H9 (cell line): ENCODE results near the gene ZDHHC12. TPM values are rescaled to one million over a fixed set of nuclear protein-coding genes. Genes with fewer than 3 reads are reported as not detected.

ENCODE experiments used
- DNase-seq: peaks from one replicate; pipeline ENCODE4 v3.0.0-alpha.2; 2017
- H2AFZ ChIP-seq: one replicate; pipeline ENCODE4 v1.6.1; 2013; ENCODE audit warnings: mild to moderate bottlenecking, low read length, control low read depth, moderate library complexity
- H2AK5ac ChIP-seq: 2 replicates; pipeline ENCODE4 v1.6.1; 2013; ENCODE audit warnings: low read length, control low read depth, mixed read lengths; ENCODE audit not compliant: insufficient read length
- H2BK120ac ChIP-seq: one replicate; pipeline ENCODE4 v1.6.1; 2013; ENCODE audit warnings: low read depth, mild to moderate bottlenecking, low read length, control low read depth, inconsistent platforms; ENCODE audit not compliant: poor library complexity, severe bottlenecking
- H2BK12ac ChIP-seq: 2 replicates; pipeline ENCODE4 v1.6.1; 2013; ENCODE audit warnings: low read length, control low read depth, mixed read lengths, low read depth; ENCODE audit not compliant: insufficient read length
- H2BK15ac ChIP-seq: 2 replicates; pipeline ENCODE4 v1.6.1; 2013; ENCODE audit warnings: low read depth, low read length, control low read depth
- H2BK20ac ChIP-seq: one replicate; pipeline ENCODE4 v1.6.1; 2013; ENCODE audit warnings: low read depth, mild to moderate bottlenecking, low read length, control low read depth, inconsistent platforms; ENCODE audit not compliant: poor library complexity, severe bottlenecking
- H2BK5ac ChIP-seq: 2 replicates; pipeline ENCODE4 v1.6.1; 2013; ENCODE audit warnings: low read length, control low read depth, mixed read lengths; ENCODE audit not compliant: insufficient read length
- H3K14ac ChIP-seq: 2 replicates; pipeline ENCODE4 v1.6.1; 2013; ENCODE audit warnings: low read length, control low read depth; ENCODE audit not compliant: insufficient read depth
- H3K18ac ChIP-seq: 2 replicates; pipeline ENCODE4 v1.6.1; 2013; ENCODE audit warnings: low read depth, mild to moderate bottlenecking, mixed read lengths, low read length, control low read depth; ENCODE audit not compliant: insufficient read length
- H3K23ac ChIP-seq: 2 replicates; pipeline ENCODE4 v1.6.1; 2013; ENCODE audit warnings: low read length, control low read depth, mixed read lengths, low read depth; ENCODE audit not compliant: insufficient read length
- H3K23me2 ChIP-seq: 2 replicates; pipeline ENCODE4 v1.6.1; 2013; ENCODE audit warnings: low read depth, mild to moderate bottlenecking, mixed read lengths, low read length, control low read depth; ENCODE audit not compliant: insufficient read length, poor library complexity, severe bottlenecking
- H3K27ac ChIP-seq: 2 replicates; pipeline ENCODE4 v1.5.1; 2013; ENCODE audit warnings: low read length, control low read depth, mixed read lengths, low read depth; ENCODE audit not compliant: insufficient read length
- H3K27me3 ChIP-seq: 2 replicates; pipeline ENCODE4 v1.6.1; 2013; ENCODE audit warnings: low read length, control low read depth, inconsistent platforms; ENCODE audit not compliant: insufficient read depth
- H3K4ac ChIP-seq: 2 replicates; pipeline ENCODE4 v1.6.1; 2013; ENCODE audit warnings: low read depth, mild to moderate bottlenecking, control low read depth, inconsistent platforms, low read length, moderate library complexity
- H3K4me1 ChIP-seq: 2 replicates; pipeline ENCODE4 v1.6.1; 2013; ENCODE audit warnings: low read length, control low read depth, inconsistent platforms; ENCODE audit not compliant: insufficient read depth
- H3K4me2 ChIP-seq: 2 replicates; pipeline ENCODE4 v1.6.1; 2013; ENCODE audit warnings: low read length, control low read depth, mixed read lengths; ENCODE audit not compliant: insufficient read length, insufficient read depth
- H3K56ac ChIP-seq: 2 replicates; pipeline ENCODE4 v1.6.1; 2013; ENCODE audit warnings: low read depth, mild to moderate bottlenecking, mixed read lengths, low read length, control low read depth; ENCODE audit not compliant: insufficient read length
- H3K79me1 ChIP-seq: 2 replicates; pipeline ENCODE4 v1.6.1; 2013; ENCODE audit warnings: low read depth, mild to moderate bottlenecking, moderate library complexity, low read length, control low read depth, inconsistent platforms; ENCODE audit not compliant: insufficient read depth, poor library complexity, severe bottlenecking
- H3K79me2 ChIP-seq: 2 replicates; pipeline ENCODE4 v1.6.1; 2013; ENCODE audit warnings: low read length, control low read depth, inconsistent platforms; ENCODE audit not compliant: insufficient read depth
- H3K9ac ChIP-seq: 2 replicates; pipeline ENCODE4 v1.6.1; 2013; ENCODE audit warnings: low read length, control low read depth, mixed read lengths; ENCODE audit not compliant: insufficient read length; ENCODE audit errors: extremely low read depth
- H3K9me3 ChIP-seq: one replicate; pipeline ENCODE4 v1.6.1; 2013; ENCODE audit warnings: low read depth, low read length, inconsistent platforms; ENCODE audit not compliant: control insufficient read depth
- H3T11ph ChIP-seq: one replicate; pipeline ENCODE4 v1.6.1; 2013; ENCODE audit warnings: mild to moderate bottlenecking, low read length, control low read depth, inconsistent platforms
- H4K20me1 ChIP-seq: one replicate; pipeline ENCODE4 v1.6.1; 2013; ENCODE audit not compliant: control insufficient read depth, insufficient read length, insufficient read depth
- H4K5ac ChIP-seq: 2 replicates; pipeline ENCODE4 v1.6.1; 2013; ENCODE audit warnings: low read depth, mild to moderate bottlenecking, mixed read lengths, low read length, control low read depth; ENCODE audit not compliant: insufficient read length
- H4K8ac ChIP-seq: replicated peaks from 2 replicates; pipeline ENCODE4 v1.6.1; 2013; ENCODE audit warnings: low read length, control low read depth, mixed read lengths, low read depth; ENCODE audit not compliant: insufficient read length
- H4K91ac ChIP-seq: 2 replicates; pipeline ENCODE4 v1.6.1; 2013; ENCODE audit warnings: low read depth, mild to moderate bottlenecking, moderate library complexity, mixed read lengths, low read length, control low read depth; ENCODE audit not compliant: insufficient read length
- H3K27ac Mint-ChIP-seq, 3 experiments: 2 replicates in 2 of 3; 3 replicates in 1 of 3; pipeline ENCODE4 v1.8.0; 2020 to 2021; ENCODE audit warnings: mixed read lengths in 3 of 3, mild to moderate bottlenecking in 1 of 3, moderate library complexity in 1 of 3
- H3K27me3 Mint-ChIP-seq: 2 replicates; pipeline ENCODE4 v1.8.0; 2021; ENCODE audit warnings: low read depth, mild to moderate bottlenecking, moderate library complexity, mixed read lengths
- H3K36me3 Mint-ChIP-seq, 3 experiments: 2 replicates in 2 of 3; 3 replicates in 1 of 3; pipeline ENCODE4 v1.8.0; 2020 to 2021; ENCODE audit warnings: low read depth in 3 of 3, mixed read lengths in 3 of 3; ENCODE audit not compliant: insufficient read depth in 1 of 3
- H3K4me1 Mint-ChIP-seq, 2 experiments: 2 replicates each; pipeline ENCODE4 v1.8.0; 2020; ENCODE audit warnings: mixed read lengths in 2 of 2
- H3K4me3 Mint-ChIP-seq, 2 experiments: 2 replicates in 1 of 2; 3 replicates in 1 of 2; pipeline ENCODE4 v1.8.0; 2020 to 2021; ENCODE audit warnings: mild to moderate bottlenecking in 2 of 2, mixed read lengths in 2 of 2, moderate library complexity in 1 of 2
- H3K9me3 Mint-ChIP-seq, 2 experiments: 2 replicates in 1 of 2; 3 replicates in 1 of 2; pipeline ENCODE4 v1.8.0; 2020; ENCODE audit warnings: mild to moderate bottlenecking in 2 of 2, mixed read lengths in 2 of 2, moderate library complexity in 1 of 2
- CTCF ChIP-seq: fragments of 200-600 bp; sonication (generic); conservative IDR thresholded peaks from 3 replicates; pipeline ENCODE4 v1.8.0; 2021; ENCODE audit warnings: antibody characterized with exemption, mild to moderate bottlenecking
- WGBS: extraction: QIAGEN DNeasy Blood & Tissue Kit; methylation state at CpG from one replicate; pipeline ENCODE4 v1.1.7; 2013; ENCODE audit warnings: missing lambda C conversion rate, low lambda C conversion rate, mixed read lengths; ENCODE audit not compliant: insufficient read length; ENCODE audit errors: extremely low coverage; 5-methylcytosine and 5-hydroxymethylcytosine counted together
- total RNA-seq: library from RNA; stranded (reverse); gene quantifications from 2 replicates; pipeline ENCODE4 v1.2.1, GENCODE V29; 2021

Gene ZDHHC12
- total RNA-seq, 1 experiment from 2014 or later: 42.8 TPM

DNA sequence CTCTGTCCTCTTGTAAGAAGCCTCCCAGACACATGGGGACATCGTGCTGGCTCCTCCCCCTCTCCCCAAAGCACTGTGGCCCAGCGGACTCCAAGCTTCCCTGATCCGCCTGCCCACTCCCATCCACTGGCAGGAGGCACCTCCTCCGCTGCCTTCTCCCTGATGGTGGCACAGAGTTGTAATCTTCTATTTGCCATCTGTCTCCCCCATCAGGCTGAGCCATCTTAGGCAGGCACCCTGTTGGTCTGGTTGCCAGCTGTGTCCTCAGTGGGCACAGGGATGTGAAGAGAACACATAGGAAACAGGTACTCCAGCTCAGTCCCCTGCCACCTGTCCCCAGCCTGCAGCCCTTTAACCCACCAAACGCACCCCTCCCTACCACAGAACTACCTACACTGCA, 5.4 kb upstream of the ZDHHC12 start:
- Histone ChIP-seq H3K79me2 (no peaks in the 10 kb centered on the region), H2BK5ac (no peak overlapping the region), H2AFZ (no peak overlapping the region), H3K27ac (no peak overlapping the region), H3K4me2 (no peak overlapping the region), H3K14ac (no peak overlapping the region), H3K23me2 (no peaks in the 10 kb centered on the region), H3K4me1 (no peaks in the 10 kb centered on the region; the same call in 1 of the 2 replicates), H2BK15ac (no peak overlapping the region), H4K8ac (no peak overlapping the region), H3K27me3 (no peaks in the 10 kb centered on the region), H2BK12ac (no peak overlapping the region), H3K9ac (no peak overlapping the region), H2BK20ac (no peak overlapping the region), H2AK5ac (no peak overlapping the region), H3K79me1 (no peaks in the 10 kb centered on the region), H3T11ph (no peak overlapping the region), H4K91ac (no peak overlapping the region), H4K20me1 (no peaks in the 10 kb centered on the region), H3K4ac (no peak overlapping the region), H3K23ac (no peak overlapping the region), H3K56ac (no peak overlapping the region), H2BK120ac (no peak overlapping the region), H3K18ac (no peak overlapping the region), H4K5ac (no peak overlapping the region), H3K9me3 (no peaks in the 10 kb centered on the region)
- TF ChIP-seq CTCF: no peak
- Mint-ChIP-seq H3K9me3 (no peaks in the 10 kb centered on the region; a peak in 1 of 5 replicates), H3K27ac (peak overlapping the region in 1 of 3 experiments; percentile 39; a peak in 1 of 7 replicates), H3K36me3 (peaks cover 0 to 12% (median 4%) of the 10 kb centered on the region in 3 experiments; a peak in 1 of 7 replicates), H3K4me3 (no peak overlapping the region), H3K4me1 (peaks cover 18% of the 10 kb centered on the region in 2 experiments), H3K27me3 (no peaks in the 10 kb centered on the region; the same call in 1 of the 2 replicates)
- DNase-seq: no peak
- no CpG with 5 or more reads among the region's 5 CpGs for WGBS
